ENCODE measurements around the gene REG3A.

Gene REG3A

GRCh38 chr2:79159653-79160052, at the start of gene REG3A:
Gene REG3A, minus strand, starts transcription at chr2:79159753. Its CDS starts 348 bp downstream, at chr2:79159405.
- no peak within 1 kb of the TSS for H3K27ac ChIP-seq
- no peak for TF ChIP-seq CTCF (conservative IDR thresholded peaks at IDR 0.05)

GRCh38 chr2:79200762-79201161, 41.2 kb upstream of the REG3A start:
- TF ChIP-seq CTCF (conservative IDR thresholded peaks at IDR 0.05): no peak
- no peak overlapping the region for H3K27ac ChIP-seq

- no peak for TF ChIP-seq CTCF (conservative IDR thresholded peaks at IDR 0.05)
- H3K27ac ChIP-seq: no peak overlapping the region
Measured at GRCh38 chr2:79191816-79192215, 32.3 kb upstream of the REG3A start.

GRCh38 chr2:79191081-79191480, 31.5 kb upstream of the REG3A start:
- no peak for TF ChIP-seq CTCF (conservative IDR thresholded peaks at IDR 0.05)
- no peak overlapping the region for H3K27ac ChIP-seq

- no peak for TF ChIP-seq CTCF (conservative IDR thresholded peaks at IDR 0.05)
- no peak overlapping the region for H3K27ac ChIP-seq
Measured at GRCh38 chr2:79189465-79189864, 29.9 kb upstream of the REG3A start.

- no peak for TF ChIP-seq CTCF (conservative IDR thresholded peaks at IDR 0.05)
- H3K27ac ChIP-seq: no peak overlapping the region
Measured at GRCh38 chr2:79181617-79182016, 22.1 kb upstream of the REG3A start.

GRCh38 chr2:79180092-79180491, 20.5 kb upstream of the REG3A start:
- TF ChIP-seq CTCF (conservative IDR thresholded peaks at IDR 0.05): no peak
- no peak overlapping the region for H3K27ac ChIP-seq

- H3K27ac ChIP-seq: no peak overlapping the region
- TF ChIP-seq CTCF (conservative IDR thresholded peaks at IDR 0.05): no peak
Measured at GRCh38 chr2:79179036-79179435, 19.5 kb upstream of the REG3A start.

Data from VCaP (cell line).